Uterus (tissue), 2 donors: ENCODE data around the gene LNPEP.

Experiments
- CTCF ChIP-seq, 4 experiments: fragments of 200-600 bp in 2 of 4; fragments of 450-650 bp in 2 of 4; sonication (generic) in 2 of 4; IDR thresholded peaks; one replicate each; pipeline ENCODE4 v1.5.1; 2016 to 2019; ENCODE audit warnings: antibody characterized with exemption in 4 of 4, mild to moderate bottlenecking in 2 of 4, moderate library complexity in 1 of 4
- POLR2A ChIP-seq, 2 donors: fragments of 450-650 bp; IDR thresholded peaks; one replicate each; pipeline ENCODE4 v1.6.1; 2016; ENCODE audit warnings: antibody characterized with exemption in 2 of 2, mild to moderate bottlenecking in 1 of 2, moderate library complexity in 1 of 2

DNA sequence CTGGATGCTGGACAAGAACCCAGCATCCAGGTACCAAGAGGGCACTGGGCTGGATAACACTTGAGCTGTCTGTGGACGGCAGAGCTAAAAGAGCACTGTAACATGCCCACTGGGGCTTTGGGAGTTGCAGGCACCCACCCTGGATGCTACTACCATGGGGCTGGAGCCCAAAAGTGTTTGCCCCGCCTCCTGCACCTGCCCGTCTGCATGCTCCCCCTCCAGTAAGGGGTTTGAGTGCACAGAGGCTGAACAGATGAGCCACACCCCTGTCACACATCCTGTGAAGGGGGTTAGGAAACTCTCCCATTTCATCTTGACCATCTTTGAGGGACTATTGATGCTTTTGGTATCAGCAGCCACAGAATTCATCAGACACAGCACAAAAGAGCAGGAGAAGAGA, 137.5 kb downstream of the LNPEP start:
- no peak for TF ChIP-seq CTCF (IDR thresholded peaks at IDR 0.05)
- no peak for TF ChIP-seq POLR2A (IDR thresholded peaks at IDR 0.05)
